Posterior vena cava (tissue), 2 donors: Measurements from ENCODE around the gene EGLN1. TPM values are rescaled to one million over a fixed set of nuclear protein-coding genes. Genes with fewer than 3 reads are reported as not detected.

Source experiments
- DNase-seq: peaks from one replicate; pipeline ENCODE4 v3.0.0-alpha.2; 2020; ENCODE audit warnings: low spot score
- intact Hi-C, 2 donors: fragments of 100-400 bp; cut with DNase I; formaldehyde crosslinking; loops; one replicate each; pipeline versions ENCODE4 v1.14.1 to v1.14.2; 2022 to 2023
- total RNA-seq, 2 donors: library from RNA; stranded (reverse); fragmentation: NEBNext Ultra II Directional; extraction: Animal tissue kit (Norgen Biotek cat#: 25700); gene quantifications; one replicate each; pipeline ENCODE4 v1.2.1, GENCODE V29; 2021
- donor health status: DM: yes; HTN: yes; CAD: no.
- donor health status: DM: yes; HTN: yes; CAD: no.

Gene EGLN1
- total RNA-seq, 2 donors from 2014 or later: 29.6 to 33.1 TPM

- intact Hi-C loops: no loop called here
- DNase-seq: no peak
These were observed 104.6 kb downstream of the EGLN1 start for GRCh38 chr1:231317306-231318014.

GRCh38 chr1:231315887-231316286, 106.2 kb downstream of the EGLN1 start:
- intact Hi-C loops: no loop called here
- no peak for DNase-seq

Other genes with a start within 250 kb of the EGLN1 start
- gene GNPAT, start 181.1 kb downstream of the EGLN1 start, total RNA-seq: 10 to 100 TPM; 31.2 to 34.1 TPM
- 10 to 100 TPM; 12.5 to 15.7 TPM for gene EXOC8, start 84.4 kb downstream of the EGLN1 start, total RNA-seq
- 1 to 10 TPM; 6.0 to 9.6 TPM for gene SPRTN, start 84.0 kb downstream of the EGLN1 start, total RNA-seq
- gene TSNAX, start 106.4 kb upstream of the EGLN1 start, total RNA-seq: 10 to 100 TPM; 41.4 to 42.7 TPM
- gene DISC1, start 204.5 kb upstream of the EGLN1 start, total RNA-seq: 10 to 100 TPM in 1 of 2 donors, 1 to 10 TPM in 1; 7.9 to 10.9 TPM